Activated naive CD4-positive, alpha-beta T cell treated with anti-CD3 and anti-CD28 coated beads, Interleukin-2, amount 10 ng/mL, durations not matched to agents 7 days and 5 days (primary cell): ENCODE measurements around the gene MYPN.

Experiments
- CTCF ChIA-PET: fragments of 350-600 bp; sonication (Branson Sonifier 250); formaldehyde crosslinking; loops from one replicate; lab custom pipeline; 2021; ENCODE audit warnings: antibody characterized with exemption; lab: Charles Lee
- DNase-seq: peaks from one replicate; pipeline ENCODE4 v3.0.0-alpha.2; 2020
- H3K27ac Mint-ChIP-seq: one replicate; pipeline ENCODE4 v1.8.0; 2021; ENCODE audit warnings: mild to moderate bottlenecking, moderate library complexity, mixed read lengths
- H3K27me3 Mint-ChIP-seq: one replicate; pipeline ENCODE4 v1.8.0; 2021; ENCODE audit warnings: mild to moderate bottlenecking, mixed read lengths
- H3K36me3 Mint-ChIP-seq: one replicate; pipeline ENCODE4 v1.8.0; 2021; ENCODE audit warnings: mixed read lengths
- H3K4me1 Mint-ChIP-seq: one replicate; pipeline ENCODE4 v1.8.0; 2021; ENCODE audit warnings: mixed read lengths
- H3K4me3 Mint-ChIP-seq: one replicate; pipeline ENCODE4 v1.8.0; 2021; ENCODE audit warnings: mild to moderate bottlenecking, moderate library complexity, mixed read lengths
- H3K9me3 Mint-ChIP-seq: one replicate; pipeline ENCODE4 v1.8.0; 2021; ENCODE audit warnings: mixed read lengths

The MYPN gene

GRCh38 chr10:68103261-68103878, 5.9 kb upstream of the MYPN start:
- Mint-ChIP-seq H3K4me1 (no peaks in the 10 kb centered on the region), H3K27ac (no peak overlapping the region), H3K27me3 (peaks cover 20% of the 10 kb centered on the region), H3K4me3 (no peak overlapping the region), H3K9me3 (no peaks in the 10 kb centered on the region), H3K36me3 (no peaks in the 10 kb centered on the region)
- CTCF ChIA-PET = no interaction called here
- DNase-seq = no peak

DNA sequence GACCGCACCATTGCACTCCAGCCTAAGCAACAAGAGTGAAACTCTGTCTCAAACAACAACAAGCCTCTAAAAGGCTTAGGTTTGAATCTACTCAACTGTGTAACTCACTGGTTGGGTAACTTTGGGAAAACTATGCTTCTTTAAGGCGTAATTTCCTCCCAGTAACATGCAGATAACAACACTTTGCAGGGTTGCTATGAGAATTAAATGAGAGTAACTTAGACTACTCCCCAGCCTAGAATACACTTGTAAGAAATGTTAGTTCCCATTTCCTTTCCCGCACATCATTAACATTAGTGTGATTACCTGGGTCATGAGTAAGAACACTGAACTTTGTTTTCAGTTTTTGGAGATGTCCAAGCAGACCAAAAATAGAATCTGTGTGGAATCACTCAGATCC, 5.4 kb upstream of the MYPN start:
- DNase-seq = no peak
- H3K27ac Mint-ChIP-seq = no peak overlapping the region
- H3K36me3 Mint-ChIP-seq = no peaks in the 10 kb centered on the region
- peaks cover 20% of the 10 kb centered on the region for H3K27me3 Mint-ChIP-seq
- CTCF ChIA-PET = no interaction called here
- no peak overlapping the region for H3K4me3 Mint-ChIP-seq
- no peaks in the 10 kb centered on the region for H3K9me3 Mint-ChIP-seq
- no peaks in the 10 kb centered on the region for H3K4me1 Mint-ChIP-seq

GRCh38 chr10:68105820-68106219, 3.5 kb upstream of the MYPN start:
- no peaks in the 10 kb centered on the region for H3K9me3 Mint-ChIP-seq
- CTCF ChIA-PET = no interaction called here

GRCh38 chr10:68106656-68107055, 2.6 kb upstream of the MYPN start:
- no peak for DNase-seq
- H3K4me3 Mint-ChIP-seq = no peak overlapping the region
- H3K9me3 Mint-ChIP-seq = no peaks in the 10 kb centered on the region
- no peaks in the 10 kb centered on the region for H3K36me3 Mint-ChIP-seq
- peaks cover 10% of the 10 kb centered on the region for H3K27me3 Mint-ChIP-seq
- CTCF ChIA-PET = no interaction called here
- no peak overlapping the region for H3K27ac Mint-ChIP-seq
- no peaks in the 10 kb centered on the region for H3K4me1 Mint-ChIP-seq

More at GRCh38 chr10:68105820-68106219, 3.5 kb upstream of the MYPN start:
- H3K27ac Mint-ChIP-seq = no peak overlapping the region
- peaks cover 10% of the 10 kb centered on the region for H3K27me3 Mint-ChIP-seq
- no peak overlapping the region for H3K4me3 Mint-ChIP-seq
- H3K4me1 Mint-ChIP-seq = no peaks in the 10 kb centered on the region
- DNase-seq = no peak
- H3K36me3 Mint-ChIP-seq = no peaks in the 10 kb centered on the region

DNA sequence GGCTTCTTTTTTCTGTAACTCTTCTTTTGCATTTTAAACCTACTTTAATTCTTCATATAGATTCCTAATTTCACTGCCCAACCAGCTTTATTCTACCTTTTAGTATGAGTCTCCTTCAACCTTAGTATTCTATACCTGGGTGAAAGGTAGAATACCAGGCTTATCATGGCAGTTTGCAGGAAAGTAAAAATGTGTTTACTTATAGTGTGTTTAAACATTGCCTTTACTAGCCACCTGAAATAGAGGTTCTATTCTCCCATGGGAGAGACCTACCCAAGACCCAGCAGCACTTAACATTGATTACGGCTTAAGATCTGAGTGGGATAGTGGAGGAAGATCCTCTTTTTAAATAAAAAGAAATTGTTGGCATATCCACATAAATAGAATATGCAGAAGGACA, 1.6 kb upstream of the MYPN start:
- H3K27me3 Mint-ChIP-seq = peaks cover 10% of the 10 kb centered on the region
- H3K4me1 Mint-ChIP-seq = no peaks in the 10 kb centered on the region
- H3K4me3 Mint-ChIP-seq = no peak overlapping the region
- H3K36me3 Mint-ChIP-seq = no peaks in the 10 kb centered on the region
- no peak overlapping the region for H3K27ac Mint-ChIP-seq
- CTCF ChIA-PET = no interaction called here
- H3K9me3 Mint-ChIP-seq = no peaks in the 10 kb centered on the region
- no peak for DNase-seq

DNA sequence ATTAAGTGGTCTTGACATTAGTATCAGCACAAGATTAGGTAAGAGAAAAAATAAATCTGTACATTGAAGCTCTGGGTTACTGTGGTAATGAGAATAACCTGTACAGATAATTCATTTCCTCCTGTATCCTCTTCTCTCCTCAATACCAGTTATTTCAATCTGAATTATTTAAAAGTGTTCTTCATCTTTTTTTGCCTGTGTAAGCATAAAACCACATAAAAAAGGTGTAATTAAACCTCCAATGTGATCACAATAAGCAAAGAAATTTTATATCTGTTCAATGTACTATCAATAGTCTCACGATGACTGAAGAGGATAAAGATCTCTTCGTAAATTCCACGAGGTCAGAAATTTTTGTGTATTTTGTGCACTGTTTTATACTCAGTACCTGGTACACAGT, 1.2 kb upstream of the MYPN start:
- no peak for DNase-seq
- Mint-ChIP-seq H3K9me3 (no peaks in the 10 kb centered on the region), H3K27me3 (peaks cover 10% of the 10 kb centered on the region), H3K36me3 (no peaks in the 10 kb centered on the region), H3K4me3 (no peak overlapping the region), H3K4me1 (no peaks in the 10 kb centered on the region), H3K27ac (no peak overlapping the region)
- CTCF ChIA-PET = no interaction called here

- no peak for DNase-seq
- CTCF ChIA-PET = interaction anchor here (1.3 kb wide), 1 partner anchor 9 kb away, joined by 3 read pairs; no protein-coding TSS in a partner anchor
- Mint-ChIP-seq H3K4me1 (no peaks in the 10 kb centered on the region), H3K27me3 (peaks cover 5% of the 10 kb centered on the region), H3K4me3 (no peak overlapping the region), H3K36me3 (no peaks in the 10 kb centered on the region), H3K27ac (no peak overlapping the region), H3K9me3 (no peaks in the 10 kb centered on the region)
Measured at GRCh38 chr10:68108653-68109052, 635 bp upstream of the MYPN start.

GRCh38 chr10:68110027-68110426, 739 bp downstream of the MYPN start:
- Mint-ChIP-seq H3K9me3 (no peaks in the 10 kb centered on the region), H3K4me1 (no peaks in the 10 kb centered on the region), H3K27ac (no peak overlapping the region), H3K27me3 (peaks cover 5% of the 10 kb centered on the region), H3K4me3 (no peak overlapping the region), H3K36me3 (no peaks in the 10 kb centered on the region)
- no peak for DNase-seq
- CTCF ChIA-PET = interaction anchor here (1.3 kb wide), 1 partner anchor 10 kb away, joined by 3 read pairs; no protein-coding TSS in a partner anchor

DNA sequence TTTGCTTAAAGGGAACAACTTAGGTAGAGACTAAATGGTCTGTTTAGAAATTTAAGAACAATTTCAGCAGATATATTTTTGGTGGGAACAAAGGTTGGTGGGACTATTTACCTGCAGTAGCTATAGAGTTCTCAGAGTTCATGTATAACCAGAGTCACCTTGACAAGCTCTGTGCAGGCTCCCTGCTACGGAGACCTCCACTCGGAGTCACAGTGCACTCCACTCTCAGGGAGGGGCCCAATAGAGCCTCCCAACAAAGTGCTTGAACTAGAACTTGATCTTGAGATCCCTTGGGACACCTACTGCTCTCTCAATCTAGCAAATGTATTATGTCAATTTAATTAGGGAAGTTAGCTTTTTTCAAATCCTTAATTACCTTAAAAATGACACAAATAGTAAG, 2.3 kb downstream of the MYPN start:
- H3K9me3 Mint-ChIP-seq = no peaks in the 10 kb centered on the region
- no peak overlapping the region for H3K27ac Mint-ChIP-seq

DNA sequence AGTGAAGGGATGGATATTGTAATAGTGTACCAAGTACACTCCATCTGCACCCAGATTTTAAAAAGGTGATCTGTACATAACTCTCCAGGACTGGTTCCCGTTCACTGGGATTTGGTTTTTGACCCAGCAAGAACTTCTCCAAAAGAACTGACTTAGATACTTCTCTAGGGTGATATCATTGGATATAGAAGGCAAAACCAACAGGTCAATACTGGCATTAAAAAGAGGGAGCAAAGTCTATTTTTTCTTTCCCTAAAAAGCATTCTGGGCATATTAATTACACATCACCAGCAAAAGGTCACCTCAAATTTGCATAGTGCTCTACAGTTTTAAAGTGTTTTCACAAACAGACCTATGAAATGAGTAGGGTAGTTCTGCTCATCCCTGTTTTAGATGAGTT, 3.5 kb downstream of the MYPN start:
- no peak overlapping the region for H3K4me3 Mint-ChIP-seq
- H3K36me3 Mint-ChIP-seq = no peaks in the 10 kb centered on the region
- CTCF ChIA-PET = no interaction called here

More for the DNA sequence above, 2.3 kb downstream of the MYPN start:
- DNase-seq = no peak
- CTCF ChIA-PET = no interaction called here
- Mint-ChIP-seq H3K36me3 (no peaks in the 10 kb centered on the region), H3K4me3 (no peak overlapping the region), H3K4me1 (no peaks in the 10 kb centered on the region), H3K27me3 (peaks cover 8% of the 10 kb centered on the region)

DNA sequence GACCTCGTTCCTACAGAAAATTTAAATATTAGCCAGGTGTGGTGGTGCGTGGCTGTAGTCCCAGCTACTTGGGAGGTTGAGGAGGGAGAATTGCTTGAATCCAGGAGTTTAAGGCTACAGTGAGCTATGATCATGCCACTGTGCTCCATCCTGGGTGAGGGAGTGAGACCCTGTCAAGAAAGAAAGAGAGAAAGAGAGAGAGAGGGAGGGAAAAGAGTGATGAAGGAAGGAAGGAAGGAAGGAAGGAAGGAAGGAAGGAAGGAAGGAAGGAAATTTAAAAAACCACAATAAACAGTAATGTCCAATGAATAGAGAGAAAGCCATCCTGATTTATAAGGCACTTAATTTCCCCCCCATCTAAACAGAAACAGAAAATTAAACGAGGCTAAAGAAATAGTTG, 9.4 kb downstream of the MYPN start:
- CTCF ChIA-PET = interaction anchor here (0.6 kb wide), 1 partner anchor 44 kb away, joined by 4 read pairs; no protein-coding TSS in a partner anchor
- H3K27ac Mint-ChIP-seq = no peak overlapping the region
- H3K4me1 Mint-ChIP-seq = no peaks in the 10 kb centered on the region
- H3K4me3 Mint-ChIP-seq = no peak overlapping the region
- H3K9me3 Mint-ChIP-seq = no peaks in the 10 kb centered on the region
- peaks cover 9% of the 10 kb centered on the region for H3K27me3 Mint-ChIP-seq
- H3K36me3 Mint-ChIP-seq = no peaks in the 10 kb centered on the region
- DNase-seq = no peak

More for the DNA sequence above, 3.5 kb downstream of the MYPN start:
- no peak for DNase-seq
- H3K27ac Mint-ChIP-seq = no peak overlapping the region
- peaks cover 4% of the 10 kb centered on the region for H3K27me3 Mint-ChIP-seq
- H3K4me1 Mint-ChIP-seq = no peaks in the 10 kb centered on the region
- H3K9me3 Mint-ChIP-seq = no peaks in the 10 kb centered on the region

DNA sequence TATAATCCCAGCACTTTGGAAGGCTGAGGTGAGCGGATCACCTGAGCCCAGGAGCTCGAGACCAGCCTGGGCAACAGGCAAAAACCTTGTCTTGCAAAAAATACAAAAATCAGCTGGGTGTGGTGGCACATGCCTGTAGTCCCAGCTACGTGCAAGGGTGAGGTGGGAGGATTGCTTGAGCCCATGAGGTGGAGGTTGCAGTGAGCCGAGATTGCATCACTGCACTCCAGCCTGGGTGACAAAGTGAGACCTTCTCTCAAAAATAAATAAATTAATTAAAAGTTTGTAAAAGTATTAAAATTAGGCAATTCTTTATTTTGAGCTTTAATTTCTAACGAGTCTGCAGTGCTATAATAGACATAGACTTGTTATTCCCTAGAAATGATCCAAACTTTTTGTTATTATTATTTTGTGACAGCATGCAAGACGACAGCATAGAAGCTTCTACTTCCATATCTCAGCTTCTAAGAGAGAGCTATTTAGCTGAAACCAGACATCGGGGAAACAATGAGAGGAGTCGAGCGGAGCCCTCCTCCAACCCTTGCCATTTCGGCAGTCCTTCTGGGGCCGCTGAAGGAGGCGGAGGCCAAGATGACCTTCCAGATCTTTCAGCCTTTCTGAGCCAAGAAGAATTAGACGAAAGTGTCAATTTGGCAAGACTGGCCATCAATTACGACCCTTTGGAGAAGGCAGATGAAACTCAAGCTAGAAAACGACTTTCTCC, 11.9 kb downstream of the MYPN start:
- no peaks in the 10 kb centered on the region for H3K9me3 Mint-ChIP-seq
- no peak overlapping the region for H3K4me3 Mint-ChIP-seq
- H3K4me1 Mint-ChIP-seq = no peaks in the 10 kb centered on the region
- peaks cover 12% of the 10 kb centered on the region for H3K27me3 Mint-ChIP-seq
- CTCF ChIA-PET = interaction anchor here (1.2 to 1.6 kb wide), 2 partner anchors 35 to 181 kb away, joined by 4 read pairs; no protein-coding TSS in a partner anchor
- no peaks in the 10 kb centered on the region for H3K36me3 Mint-ChIP-seq
- DNase-seq = no peak
- H3K27ac Mint-ChIP-seq = no peak overlapping the region

DNA sequence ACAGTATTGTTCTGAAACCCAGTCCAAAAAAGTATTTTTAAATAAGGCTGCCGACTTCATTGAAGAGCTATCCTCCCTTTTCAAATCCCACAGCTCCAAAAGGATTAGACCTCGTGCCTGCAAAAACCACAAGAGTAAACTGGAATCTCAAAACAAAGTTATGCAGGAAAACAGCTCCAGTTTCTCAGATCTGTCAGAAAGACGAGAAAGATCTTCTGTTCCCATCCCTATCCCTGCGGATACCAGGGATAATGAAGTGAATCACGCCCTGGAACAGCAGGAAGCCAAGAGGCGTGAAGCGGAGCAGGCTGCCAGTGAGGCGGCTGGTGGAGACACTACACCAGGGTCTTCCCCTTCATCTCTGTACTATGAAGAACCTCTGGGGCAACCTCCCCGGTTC, 12.6 kb downstream of the MYPN start:
- Mint-ChIP-seq H3K4me1 (no peaks in the 10 kb centered on the region), H3K27me3 (peaks cover 11% of the 10 kb centered on the region), H3K36me3 (no peaks in the 10 kb centered on the region), H3K4me3 (no peak overlapping the region), H3K27ac (no peak overlapping the region), H3K9me3 (no peaks in the 10 kb centered on the region)
- DNase-seq = no peak
- CTCF ChIA-PET = interaction anchor here (1.2 to 1.6 kb wide), 2 partner anchors 34 to 180 kb away, joined by 4 read pairs; no protein-coding TSS in a partner anchor

DNA sequence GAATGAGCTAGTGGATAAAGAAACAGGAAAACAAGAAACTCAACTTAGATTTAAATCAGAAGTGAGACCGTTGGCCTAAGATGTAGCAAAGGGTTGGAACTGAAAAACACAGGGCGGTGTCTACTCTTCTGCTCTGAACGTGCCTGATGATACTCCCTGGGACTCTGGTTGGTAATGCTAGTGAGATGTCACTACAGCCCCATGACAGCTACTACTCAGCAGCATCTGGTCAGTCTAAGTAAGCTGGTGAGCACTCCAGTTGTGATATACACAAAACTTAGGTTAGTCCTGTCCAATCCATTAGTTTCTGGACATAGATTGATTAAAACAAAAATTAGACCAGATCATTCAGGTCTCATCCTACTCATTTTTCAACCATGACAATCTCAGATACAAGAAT, 15.4 kb downstream of the MYPN start:
- CTCF ChIA-PET = no interaction called here

DNA sequence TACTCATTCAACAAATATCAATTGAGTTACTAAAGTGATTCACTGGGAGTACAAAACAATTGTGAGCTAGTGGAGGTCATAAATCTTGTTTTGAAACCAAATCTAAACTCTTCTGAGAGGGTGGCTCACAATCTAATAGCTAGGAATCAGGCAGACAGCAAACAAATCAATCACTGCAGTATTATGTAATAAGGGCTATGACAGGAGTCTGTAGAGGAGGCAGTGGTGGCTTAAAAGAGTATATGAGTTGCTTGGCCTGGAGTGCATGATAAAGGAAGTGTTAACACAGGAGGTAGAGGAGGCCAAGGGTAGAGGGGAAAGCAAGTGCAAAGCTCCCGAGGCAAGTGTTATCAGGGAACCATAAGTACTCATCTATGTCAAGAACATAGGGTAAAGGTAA, 16.5 kb downstream of the MYPN start:
- H3K36me3 Mint-ChIP-seq = no peaks in the 10 kb centered on the region
- H3K4me3 Mint-ChIP-seq = no peak overlapping the region
- no peak overlapping the region for H3K27ac Mint-ChIP-seq
- H3K27me3 Mint-ChIP-seq = peaks cover 10% of the 10 kb centered on the region
- no peaks in the 10 kb centered on the region for H3K4me1 Mint-ChIP-seq
- H3K9me3 Mint-ChIP-seq = no peaks in the 10 kb centered on the region
- CTCF ChIA-PET = no interaction called here
- no peak for DNase-seq

More for the DNA sequence above, 15.4 kb downstream of the MYPN start:
- Mint-ChIP-seq H3K36me3 (no peaks in the 10 kb centered on the region), H3K27me3 (peaks cover 10% of the 10 kb centered on the region), H3K27ac (no peak overlapping the region), H3K9me3 (no peaks in the 10 kb centered on the region), H3K4me3 (no peak overlapping the region), H3K4me1 (no peaks in the 10 kb centered on the region)
- no peak for DNase-seq
